ENCODE measurements around the gene LARP7. TPM values are rescaled to one million over a fixed set of nuclear protein-coding genes. Genes with fewer than 3 reads are reported as not detected.

The LARP7 gene
- total RNA-seq, 2 experiments from 2014 or later, result 43.2 TPM

DNA sequence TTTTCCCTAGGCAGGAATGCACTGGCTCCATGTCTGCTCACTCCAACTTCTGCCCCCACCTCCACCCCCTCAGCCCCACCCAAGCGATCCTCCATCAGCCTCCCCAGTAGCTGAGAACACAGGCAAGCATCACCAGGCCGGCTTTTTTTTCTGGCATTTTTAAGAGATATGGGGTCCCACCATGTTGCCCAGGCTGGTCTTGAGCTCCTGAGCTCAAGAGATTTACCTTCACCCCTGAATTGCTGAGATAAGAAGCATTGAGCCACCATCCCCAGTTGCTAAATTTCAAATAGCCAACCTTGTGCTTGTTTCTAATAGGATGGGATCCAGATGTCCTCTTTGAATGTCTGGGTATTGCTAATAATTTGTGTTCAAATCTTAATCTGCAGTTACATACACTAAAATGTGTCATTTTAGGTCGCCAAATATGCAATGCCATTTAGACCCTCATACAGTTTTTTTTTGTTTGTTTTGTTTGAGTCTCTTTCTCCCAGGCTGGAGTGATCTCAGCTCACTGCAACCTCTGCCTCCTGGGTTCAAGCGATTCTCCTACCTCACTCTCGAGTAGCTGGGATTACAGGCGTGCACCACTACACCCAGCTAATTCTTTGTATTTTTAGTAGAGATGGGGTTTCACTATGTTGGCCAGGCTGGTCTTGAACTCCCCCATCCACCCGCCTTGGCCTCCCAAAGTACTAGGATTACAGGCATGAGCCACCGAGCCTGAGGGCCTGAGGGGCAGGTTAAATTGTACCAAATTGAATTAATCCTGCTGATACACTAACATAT lies 8.8 kb downstream of the LARP7 start:
- CTCF ChIA-PET, result interaction anchor here (1.0 to 3.2 kb wide), 3 partner anchors 9 to 120 kb away, joined by 3 to 12 read pairs (median 5); partner anchors contain the start of genes LARP7 and ZGRF1
- Mint-ChIP-seq H3K9me3 (no peaks in the 10 kb centered on the region), H3K27me3 (no peaks in the 10 kb centered on the region), H3K27ac (no peak overlapping the region), H3K4me3 (no peak overlapping the region), H3K36me3 (ENCODE audit: low read depth) (peaks cover 23% of the 10 kb centered on the region), H3K4me1 (ENCODE audit: low read depth) (peaks cover 16% of the 10 kb centered on the region)
- TF ChIP-seq CTCF (IDR thresholded peaks at IDR 0.05), result no peak
- POLR2A ChIA-PET, result no interaction called here
- no peak for ATAC-seq
- no peak for DNase-seq
- intact Hi-C loops (cut with micrococcal nuclease), result no loop called here

- no peak overlapping the region for H3K4me3 Mint-ChIP-seq
- DNase-seq (no peak), ATAC-seq (no peak)
- CTCF ChIA-PET, result interaction anchor here (0.9 to 3.2 kb wide), 4 partner anchors 10 to 119 kb away, joined by 3 to 12 read pairs (median 5); partner anchors contain the start of genes LARP7 and ZGRF1
- H3K36me3 Mint-ChIP-seq (ENCODE audit: low read depth), result peaks cover 22% of the 10 kb centered on the region
- intact Hi-C loops (cut with micrococcal nuclease), result no loop called here
- H3K27ac Mint-ChIP-seq, result no peak overlapping the region
- no peak for TF ChIP-seq CTCF (IDR thresholded peaks at IDR 0.05)
- peaks cover 7% of the 10 kb centered on the region for H3K4me1 Mint-ChIP-seq (ENCODE audit: low read depth)
- no peaks in the 10 kb centered on the region for H3K9me3 Mint-ChIP-seq
- POLR2A ChIA-PET, result interaction anchor here (0.7 kb wide), 1 partner anchor 9 kb away, joined by 3 read pairs; no protein-coding TSS in a partner anchor
- no peaks in the 10 kb centered on the region for H3K27me3 Mint-ChIP-seq
Observed at GRCh38 chr4:112646632-112647537, 9.9 kb downstream of the LARP7 start.

- no peak for ATAC-seq
- H3K27me3 Mint-ChIP-seq, result no peaks in the 10 kb centered on the region
- peaks cover 6% of the 10 kb centered on the region for H3K4me1 Mint-ChIP-seq (ENCODE audit: low read depth)
- TF ChIP-seq CTCF (IDR thresholded peaks at IDR 0.05), result no peak
- no peak for DNase-seq
- no peak overlapping the region for H3K4me3 Mint-ChIP-seq
- H3K36me3 Mint-ChIP-seq (ENCODE audit: low read depth), result peaks cover 26% of the 10 kb centered on the region
- H3K27ac Mint-ChIP-seq, result no peak overlapping the region
- intact Hi-C loops (cut with micrococcal nuclease), result no loop called here
- ChIA-PET POLR2A (no interaction called here), CTCF (interaction anchor here (0.9 to 3.2 kb wide), 3 partner anchors 112 to 118 kb away, joined by 4 to 12 read pairs (median 6); no protein-coding TSS in a partner anchor)
- no peaks in the 10 kb centered on the region for H3K9me3 Mint-ChIP-seq
Observed at GRCh38 chr4:112647785-112648184, 10.8 kb downstream of the LARP7 start.

- Mint-ChIP-seq H3K27me3 (no peaks in the 10 kb centered on the region), H3K4me1 (ENCODE audit: low read depth) (no peaks in the 10 kb centered on the region), H3K36me3 (ENCODE audit: low read depth) (peaks cover 26% of the 10 kb centered on the region), H3K4me3 (no peak overlapping the region), H3K27ac (no peak overlapping the region), H3K9me3 (no peaks in the 10 kb centered on the region)
- ChIA-PET POLR2A (no interaction called here), CTCF (interaction anchor here (0.9 to 3.2 kb wide), 6 partner anchors 11 to 124 kb away, joined by 3 to 12 read pairs (median 4); no protein-coding TSS in a partner anchor)
- TF ChIP-seq CTCF (IDR thresholded peaks at IDR 0.05), result no peak
- intact Hi-C loops (cut with micrococcal nuclease), result no loop called here
- no peak for ATAC-seq
- no peak for DNase-seq
Observed at GRCh38 chr4:112648263-112649054, 11.5 kb downstream of the LARP7 start.

Data from activated CD8-positive, alpha-beta T cell treated with anti-CD3 and anti-CD28 coated beads for 36 hours (primary cell).